Measurements from ENCODE around the gene NNAT.

DNA sequence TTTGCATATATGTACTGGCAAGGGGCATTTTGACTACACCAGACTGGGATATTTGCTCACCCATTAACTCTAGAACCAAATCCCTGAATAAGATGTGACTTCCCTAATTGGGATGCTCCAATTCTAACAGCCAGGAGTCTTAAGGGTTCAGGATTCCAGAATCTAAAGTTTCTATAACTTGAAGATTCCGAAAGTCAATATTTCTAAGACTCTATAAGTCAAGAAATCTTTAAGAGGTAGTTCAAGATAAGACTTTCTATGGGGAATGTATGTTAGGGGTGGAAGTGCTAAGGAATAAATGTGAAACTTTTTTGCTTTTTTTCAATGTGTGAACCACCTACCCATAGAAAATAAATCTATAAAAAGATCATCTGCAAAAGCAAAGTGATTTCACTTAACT, 49.4 kb downstream of the NNAT start:
- TF ChIP-seq, protein P1, sequence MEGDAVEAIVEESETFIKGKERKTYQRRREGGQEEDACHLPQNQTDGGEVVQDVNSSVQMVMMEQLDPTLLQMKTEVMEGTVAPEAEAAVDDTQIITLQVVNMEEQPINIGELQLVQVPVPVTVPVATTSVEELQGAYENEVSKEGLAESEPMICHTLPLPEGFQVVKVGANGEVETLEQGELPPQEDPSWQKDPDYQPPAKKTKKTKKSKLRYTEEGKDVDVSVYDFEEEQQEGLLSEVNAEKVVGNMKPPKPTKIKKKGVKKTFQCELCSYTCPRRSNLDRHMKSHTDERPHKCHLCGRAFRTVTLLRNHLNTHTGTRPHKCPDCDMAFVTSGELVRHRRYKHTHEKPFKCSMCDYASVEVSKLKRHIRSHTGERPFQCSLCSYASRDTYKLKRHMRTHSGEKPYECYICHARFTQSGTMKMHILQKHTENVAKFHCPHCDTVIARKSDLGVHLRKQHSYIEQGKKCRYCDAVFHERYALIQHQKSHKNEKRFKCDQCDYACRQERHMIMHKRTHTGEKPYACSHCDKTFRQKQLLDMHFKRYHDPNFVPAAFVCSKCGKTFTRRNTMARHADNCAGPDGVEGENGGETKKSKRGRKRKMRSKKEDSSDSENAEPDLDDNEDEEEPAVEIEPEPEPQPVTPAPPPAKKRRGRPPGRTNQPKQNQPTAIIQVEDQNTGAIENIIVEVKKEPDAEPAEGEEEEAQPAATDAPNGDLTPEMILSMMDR (conservative IDR thresholded peaks at IDR 0.05): no peak
- no peak for TF ChIP-seq EZH2 (IDR thresholded peaks at IDR 0.05; ENCODE audit: low read depth)

All from PC-9 (cell line).